Endodermal cell (in vitro differentiated cells): Measurements from ENCODE around the gene SYNPO2. TPM values are rescaled to one million over a fixed set of nuclear protein-coding genes. Genes with fewer than 3 reads are reported as not detected.

Experiments used
- DNase-seq: peaks from one replicate; pipeline ENCODE4 v3.0.0-alpha.2; 2017
- H3K27ac ChIP-seq: 2 replicates; pipeline ENCODE4 v1.5.1; 2013; ENCODE audit warnings: mild to moderate bottlenecking, low read depth, low read length, moderate library complexity
- H3K27me3 ChIP-seq: 2 replicates; pipeline ENCODE4 v1.6.1; 2013; ENCODE audit warnings: mild to moderate bottlenecking, low read length, moderate library complexity; ENCODE audit not compliant: insufficient read depth, control insufficient read depth, poor library complexity, severe bottlenecking
- H3K36me3 ChIP-seq: 2 replicates; pipeline ENCODE4 v1.7.0; 2013; ENCODE audit warnings: mild to moderate bottlenecking, low read length, moderate library complexity; ENCODE audit not compliant: control insufficient read depth, insufficient read depth
- H3K4me1 ChIP-seq: one replicate; pipeline ENCODE4 v1.7.0; 2013; ENCODE audit warnings: low read length; ENCODE audit not compliant: control insufficient read depth, insufficient read depth
- H3K4me3 ChIP-seq: 2 replicates; pipeline ENCODE4 v1.5.1; 2013; ENCODE audit warnings: mild to moderate bottlenecking, low read length, moderate library complexity
- H3K9ac ChIP-seq: 2 replicates; pipeline ENCODE4 v1.6.1; 2013; ENCODE audit warnings: mild to moderate bottlenecking, low read length, moderate library complexity; ENCODE audit not compliant: poor library complexity, severe bottlenecking; ENCODE audit errors: extremely low read depth
- H3K9me3 ChIP-seq: 2 replicates; pipeline ENCODE4 v1.6.1; 2013; ENCODE audit warnings: mild to moderate bottlenecking, low read length, moderate library complexity; ENCODE audit not compliant: control insufficient read depth
- H3K27ac Mint-ChIP-seq: 2 replicates; pipeline ENCODE4 v1.8.0; 2020; ENCODE audit warnings: mixed read lengths
- H3K27me3 Mint-ChIP-seq: 2 replicates; pipeline ENCODE4 v1.8.0; 2021; ENCODE audit warnings: mild to moderate bottlenecking, mixed read lengths; ENCODE audit not compliant: insufficient read depth
- H3K36me3 Mint-ChIP-seq: 2 replicates; pipeline ENCODE4 v1.8.0; 2020; ENCODE audit warnings: low read depth, mixed read lengths
- H3K4me1 Mint-ChIP-seq: 2 replicates; pipeline ENCODE4 v1.8.0; 2020; ENCODE audit warnings: mixed read lengths
- H3K4me3 Mint-ChIP-seq: 2 replicates; pipeline ENCODE4 v1.8.0; 2020; ENCODE audit warnings: mild to moderate bottlenecking, moderate library complexity, mixed read lengths
- H3K9me3 Mint-ChIP-seq: 2 replicates; pipeline ENCODE4 v1.8.0; 2020; ENCODE audit warnings: mild to moderate bottlenecking, mixed read lengths
- CTCF ChIP-seq: fragments of 200-600 bp; sonication (generic); conservative IDR thresholded peaks from 2 replicates; pipeline ENCODE4 v1.5.0; 2021; ENCODE audit warnings: antibody characterized with exemption, mild to moderate bottlenecking
- WGBS, 2 experiments: methylation state at CpG; one replicate each; pipeline versions ENCODE4 v1.1.5 to v1.1.7; 2013; ENCODE audit warnings: missing lambda C conversion rate in 2 of 2, mixed read lengths in 1 of 2; ENCODE audit not compliant: insufficient coverage in 1 of 2, insufficient read length in 1 of 2; 5-methylcytosine and 5-hydroxymethylcytosine counted together
- total RNA-seq, 2 donors: library from RNA; stranded (reverse); fragmentation: NEBNext Ultra II Directional in 1 of 2; extraction: Animal tissue kit (Norgen Biotek cat#: 25700) in 1 of 2; gene quantifications; 2 replicates in 1 of 2; 3 replicates in 1 of 2; pipeline ENCODE4 v1.2.1, GENCODE V29; 2021

Gene SYNPO2
- total RNA-seq, 2 donors from 2014 or later = 0.09 to 0.37 TPM

DNA sequence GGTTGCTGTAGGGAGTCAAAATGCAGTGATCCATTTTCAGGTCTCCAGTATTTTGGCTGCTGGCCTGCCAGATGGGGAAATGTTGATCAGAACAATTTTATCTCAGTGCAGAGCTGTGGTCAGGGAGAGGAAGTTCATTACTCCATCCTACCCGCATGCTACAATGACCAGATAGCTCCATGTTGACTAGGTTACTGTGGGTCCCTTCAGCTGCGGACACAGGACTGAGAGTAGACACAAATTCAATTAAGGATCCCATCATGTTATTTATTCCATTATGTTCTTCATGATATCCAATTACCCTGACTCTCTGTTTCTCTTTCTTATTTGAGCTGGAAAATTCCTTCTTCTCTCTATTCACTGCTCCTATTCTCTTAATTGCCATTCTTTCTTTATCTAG, 16.3 kb downstream of the SYNPO2 start:
- no peak overlapping the region for H3K27ac ChIP-seq
- H3K36me3 ChIP-seq = no peaks in the 10 kb centered on the region
- Mint-ChIP-seq H3K4me3 (no peak overlapping the region), H3K36me3 (no peaks in the 10 kb centered on the region), H3K27ac (no peak overlapping the region), H3K4me1 (no peaks in the 10 kb centered on the region), H3K27me3 (no peaks in the 10 kb centered on the region), H3K9me3 (no peaks in the 10 kb centered on the region)
- no peak for DNase-seq
- H3K9me3 ChIP-seq = no peaks in the 10 kb centered on the region
- no peaks in the 10 kb centered on the region for H3K27me3 ChIP-seq
- H3K9ac ChIP-seq = no peak overlapping the region
- H3K4me1 ChIP-seq = no peaks in the 10 kb centered on the region
- TF ChIP-seq CTCF = no peak
- 89 to 95% methylated on average over 2 of the region's 2 CpGs for WGBS, 2 experiments
- H3K4me3 ChIP-seq = no peak overlapping the region

GRCh38 chr4:118905566-118905965, 16.9 kb downstream of the SYNPO2 start:
- Histone ChIP-seq H3K4me3 (no peak overlapping the region), H3K27me3 (no peaks in the 10 kb centered on the region), H3K27ac (no peak overlapping the region), H3K4me1 (no peaks in the 10 kb centered on the region), H3K9me3 (no peaks in the 10 kb centered on the region), H3K36me3 (no peaks in the 10 kb centered on the region), H3K9ac (no peak overlapping the region)
- H3K4me1 Mint-ChIP-seq = no peaks in the 10 kb centered on the region
- no peak overlapping the region for H3K4me3 Mint-ChIP-seq
- H3K36me3 Mint-ChIP-seq = no peaks in the 10 kb centered on the region
- no peaks in the 10 kb centered on the region for H3K27me3 Mint-ChIP-seq
- no peak for DNase-seq
- no peak for TF ChIP-seq CTCF
- 86 to 88% methylated on average over 3 to 4 of the region's 4 CpGs for WGBS, 2 experiments
- no peak overlapping the region for H3K27ac Mint-ChIP-seq
- no peaks in the 10 kb centered on the region for H3K9me3 Mint-ChIP-seq

DNA sequence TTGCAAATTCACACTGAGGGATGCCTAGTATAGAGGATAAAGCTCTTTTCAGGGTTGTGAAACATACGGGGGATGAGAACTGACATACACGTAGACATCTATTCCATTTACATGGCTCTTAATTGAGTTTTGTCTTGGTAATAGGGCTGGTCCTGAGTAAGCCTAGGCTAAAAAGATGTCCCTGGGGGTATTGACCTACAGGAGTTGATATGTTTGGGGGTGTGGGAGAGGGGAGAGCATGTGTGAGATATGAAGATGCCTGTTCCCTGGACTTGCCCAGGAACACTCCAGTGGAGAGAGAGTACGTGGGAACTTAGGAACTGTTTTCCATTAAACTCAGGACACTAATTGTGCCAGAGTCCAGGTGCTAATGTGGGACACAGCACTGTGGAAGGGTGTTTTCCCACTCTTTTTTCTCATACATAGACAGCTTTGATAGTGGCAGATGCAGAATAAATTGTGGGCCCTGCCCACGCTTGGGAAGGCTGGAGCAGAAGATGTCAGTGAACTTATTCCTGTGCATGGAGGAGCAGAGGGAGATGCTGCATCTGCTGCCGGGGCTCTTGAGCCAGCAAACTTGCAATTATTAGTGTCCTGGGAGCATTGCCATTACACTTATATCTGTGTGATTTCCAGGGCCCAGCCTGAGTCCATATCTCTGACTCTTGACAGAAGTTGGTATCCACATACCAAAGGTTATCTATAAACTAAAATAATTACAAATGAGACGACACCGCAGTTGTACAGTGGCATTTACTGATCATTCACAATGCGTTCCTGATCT, 20.7 kb downstream of the SYNPO2 start:
- Histone ChIP-seq H3K27me3 (no peaks in the 10 kb centered on the region), H3K27ac (no peak overlapping the region), H3K4me3 (no peak overlapping the region), H3K4me1 (no peaks in the 10 kb centered on the region), H3K9ac (no peak overlapping the region), H3K36me3 (no peaks in the 10 kb centered on the region), H3K9me3 (no peaks in the 10 kb centered on the region)
- WGBS, 2 experiments = 74 to 78% methylated on average over 5 to 8 of the region's 8 CpGs
- no peak overlapping the region for H3K4me3 Mint-ChIP-seq
- H3K27ac Mint-ChIP-seq = no peak overlapping the region
- H3K36me3 Mint-ChIP-seq = no peaks in the 10 kb centered on the region
- H3K9me3 Mint-ChIP-seq = no peaks in the 10 kb centered on the region
- no peaks in the 10 kb centered on the region for H3K27me3 Mint-ChIP-seq
- DNase-seq = no peak
- TF ChIP-seq CTCF = no peak
- H3K4me1 Mint-ChIP-seq = no peaks in the 10 kb centered on the region
